Suprapubic skin (tissue), 4 donors: ENCODE results near the gene GNA14. TPM values are rescaled to one million over a fixed set of nuclear protein-coding genes. Genes with fewer than 3 reads are reported as not detected.

Experiments
- DNase-seq, 2 donors: peaks; one replicate each; pipeline ENCODE4 v3.0.0-alpha.2; 2019; ENCODE audit warnings: low spot score in 2 of 2
- H3K27ac ChIP-seq: fragments of 200-600 bp; sonication (generic); one replicate; pipeline ENCODE4 v1.5.1; 2019
- H3K27me3 ChIP-seq: fragments of 200-600 bp; sonication (generic); one replicate; pipeline ENCODE4 v1.5.1; 2019
- H3K36me3 ChIP-seq: fragments of 200-600 bp; sonication (generic); one replicate; pipeline ENCODE4 v1.5.1; 2019
- H3K4me1 ChIP-seq: fragments of 200-600 bp; sonication (generic); one replicate; pipeline ENCODE4 v1.5.1; 2019
- H3K4me3 ChIP-seq: fragments of 200-600 bp; sonication (generic); one replicate; pipeline ENCODE4 v1.5.1; 2019; ENCODE audit warnings: mild to moderate bottlenecking
- H3K9me3 ChIP-seq: fragments of 200-600 bp; sonication (generic); one replicate; pipeline ENCODE4 v1.5.1; 2019
- EP300 ChIP-seq: sonication (generic); formaldehyde crosslinking; IDR thresholded peaks from one replicate; pipeline ENCODE4 v1.6.1; 2017; ENCODE audit warnings: antibody characterized with exemption
- POLR2A ChIP-seq, 2 donors: fragments of 450-650 bp; IDR thresholded peaks; one replicate each; pipeline ENCODE4 v1.6.1; 2017; ENCODE audit warnings: antibody characterized with exemption in 2 of 2, mild to moderate bottlenecking in 2 of 2, moderate library complexity in 2 of 2
- POLR2AphosphoS5 ChIP-seq, 3 donors: sonication (generic); formaldehyde crosslinking; IDR thresholded peaks; one replicate each; pipeline ENCODE4 v1.6.1; 2017; ENCODE audit warnings: antibody characterized with exemption in 3 of 3
- WGBS: methylation state at CpG from one replicate; pipeline ENCODE4 v1.1.5; 2018; 5-methylcytosine and 5-hydroxymethylcytosine counted together
- total RNA-seq, 4 donors: library from RNA; depleted of rRNA; stranded (reverse); fragments of >200 nt; gene quantifications; one replicate each; pipeline ENCODE4 v1.1.0, GENCODE V29; 2016
- TF ChIP-seq, protein P1 (sequence below), 2 donors: fragments of 200-600 bp in 1 of 2; fragments of 450-650 bp in 1 of 2; sonication (generic) in 1 of 2; IDR thresholded peaks; one replicate each; pipeline ENCODE4 v1.5.1; 2016 to 2019; ENCODE audit warnings: antibody characterized with exemption in 2 of 2, mild to moderate bottlenecking in 1 of 2, moderate library complexity in 1 of 2

Gene GNA14
- total RNA-seq, 4 donors from 2014 or later: 0.42 to 4.2 (median 2.0) TPM

DNA sequence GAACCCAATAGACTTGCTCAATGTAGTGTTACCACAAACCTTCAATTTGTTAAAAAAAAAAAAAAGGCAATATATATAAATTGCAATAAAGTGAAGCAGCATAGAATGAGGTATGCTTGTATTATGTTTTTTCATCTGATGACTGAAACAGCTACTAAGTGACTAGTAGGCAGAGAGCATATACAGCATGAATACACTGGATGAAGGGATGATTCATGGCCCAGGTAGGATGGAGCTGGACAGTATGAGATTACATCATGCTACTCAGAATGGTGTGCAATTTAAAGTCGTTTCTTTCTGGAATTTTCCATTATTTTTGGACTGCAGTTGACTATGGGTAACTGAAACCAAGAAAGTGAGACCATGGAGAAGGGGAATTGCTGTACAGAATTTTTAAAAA is 161.2 kb downstream of the GNA14 start:
- Histone ChIP-seq H3K36me3 (no peaks in the 10 kb centered on the region), H3K4me3 (no peak overlapping the region), H3K4me1 (no peaks in the 10 kb centered on the region), H3K9me3 (no peaks in the 10 kb centered on the region), H3K27ac (no peak overlapping the region), H3K27me3 (no peaks in the 10 kb centered on the region)
- 40% methylated on average over 1 of the region's 1 CpG for WGBS
- TF ChIP-seq POLR2A (IDR thresholded peaks at IDR 0.05) (no peak), POLR2AphosphoS5 (IDR thresholded peaks at IDR 0.05) (no peak), EP300 (no peak)
- TF ChIP-seq, protein P1, sequence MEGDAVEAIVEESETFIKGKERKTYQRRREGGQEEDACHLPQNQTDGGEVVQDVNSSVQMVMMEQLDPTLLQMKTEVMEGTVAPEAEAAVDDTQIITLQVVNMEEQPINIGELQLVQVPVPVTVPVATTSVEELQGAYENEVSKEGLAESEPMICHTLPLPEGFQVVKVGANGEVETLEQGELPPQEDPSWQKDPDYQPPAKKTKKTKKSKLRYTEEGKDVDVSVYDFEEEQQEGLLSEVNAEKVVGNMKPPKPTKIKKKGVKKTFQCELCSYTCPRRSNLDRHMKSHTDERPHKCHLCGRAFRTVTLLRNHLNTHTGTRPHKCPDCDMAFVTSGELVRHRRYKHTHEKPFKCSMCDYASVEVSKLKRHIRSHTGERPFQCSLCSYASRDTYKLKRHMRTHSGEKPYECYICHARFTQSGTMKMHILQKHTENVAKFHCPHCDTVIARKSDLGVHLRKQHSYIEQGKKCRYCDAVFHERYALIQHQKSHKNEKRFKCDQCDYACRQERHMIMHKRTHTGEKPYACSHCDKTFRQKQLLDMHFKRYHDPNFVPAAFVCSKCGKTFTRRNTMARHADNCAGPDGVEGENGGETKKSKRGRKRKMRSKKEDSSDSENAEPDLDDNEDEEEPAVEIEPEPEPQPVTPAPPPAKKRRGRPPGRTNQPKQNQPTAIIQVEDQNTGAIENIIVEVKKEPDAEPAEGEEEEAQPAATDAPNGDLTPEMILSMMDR (IDR thresholded peaks at IDR 0.05): no peak
- no peak for DNase-seq

DNA sequence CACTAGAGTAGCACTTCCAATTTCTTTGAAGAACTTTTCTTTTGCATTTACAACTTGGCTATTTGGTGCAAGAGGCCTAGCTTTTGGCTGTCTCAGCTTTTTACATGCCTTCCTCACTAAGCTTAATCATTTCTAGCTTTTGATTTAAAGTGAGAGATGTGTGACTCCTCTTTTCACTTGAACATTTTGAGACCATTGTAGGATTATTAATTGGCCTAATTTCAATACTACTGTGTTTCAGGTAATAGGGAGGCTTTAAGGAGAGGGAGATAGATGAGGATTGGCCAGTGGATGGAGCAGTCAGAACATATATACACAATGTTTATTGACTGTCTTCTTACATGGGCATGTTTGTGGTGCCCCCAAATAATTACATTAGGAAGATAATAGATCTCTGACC is 161.7 kb downstream of the GNA14 start:
- H3K4me1 ChIP-seq: no peaks in the 10 kb centered on the region
- no peak for DNase-seq
- no peak overlapping the region for H3K27ac ChIP-seq
- no peaks in the 10 kb centered on the region for H3K27me3 ChIP-seq
- H3K36me3 ChIP-seq: no peaks in the 10 kb centered on the region
- H3K4me3 ChIP-seq: no peak overlapping the region
- TF ChIP-seq EP300 (no peak), POLR2AphosphoS5 (IDR thresholded peaks at IDR 0.05) (no peak), POLR2A (IDR thresholded peaks at IDR 0.05) (no peak)
- TF ChIP-seq, protein P1 (IDR thresholded peaks at IDR 0.05): no peak
- H3K9me3 ChIP-seq: no peaks in the 10 kb centered on the region

DNA sequence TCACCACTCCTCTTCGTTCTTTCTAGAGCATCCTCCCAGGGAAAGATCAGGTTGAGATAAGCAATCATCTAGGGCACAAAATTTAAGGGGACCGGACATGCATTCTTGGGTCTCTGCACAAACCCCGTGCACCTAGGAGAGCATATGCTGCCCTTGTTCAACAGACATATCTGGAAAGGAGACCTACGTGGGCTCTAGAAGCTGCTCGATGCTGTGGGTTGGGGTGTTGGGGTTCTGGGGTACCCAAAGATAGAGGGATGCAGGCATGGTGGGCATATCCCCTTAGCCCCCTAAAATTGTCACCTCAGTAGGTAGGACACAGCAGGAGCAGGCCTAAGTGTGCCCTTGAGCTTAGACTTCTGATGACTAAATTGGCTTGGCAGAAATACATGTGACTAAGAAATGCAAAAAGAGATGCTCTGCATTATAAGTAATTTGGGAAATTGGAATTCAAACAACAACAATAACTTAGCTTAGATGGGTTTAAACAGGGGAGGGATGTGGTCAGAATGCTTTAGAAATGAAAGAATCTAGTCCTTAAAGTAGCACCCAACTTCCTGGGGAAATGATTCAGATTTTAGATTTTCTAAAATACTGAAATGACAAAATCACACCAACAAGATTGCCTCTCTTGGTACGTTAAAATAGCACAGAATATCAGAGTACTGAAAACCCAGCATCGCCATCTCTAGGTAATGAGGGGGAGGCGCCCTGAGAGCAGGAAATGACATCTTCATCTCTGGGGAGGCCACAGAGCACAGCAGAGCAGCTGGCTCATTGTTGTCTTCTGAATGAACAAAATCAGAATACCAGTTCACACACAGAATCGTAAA is 172.3 kb downstream of the GNA14 start:
- DNase-seq: no peak
- TF ChIP-seq POLR2AphosphoS5 (IDR thresholded peaks at IDR 0.05) (no peak), POLR2A (IDR thresholded peaks at IDR 0.05) (no peak), EP300 (no peak)
- TF ChIP-seq, protein P1 (IDR thresholded peaks at IDR 0.05): no peak

DNA sequence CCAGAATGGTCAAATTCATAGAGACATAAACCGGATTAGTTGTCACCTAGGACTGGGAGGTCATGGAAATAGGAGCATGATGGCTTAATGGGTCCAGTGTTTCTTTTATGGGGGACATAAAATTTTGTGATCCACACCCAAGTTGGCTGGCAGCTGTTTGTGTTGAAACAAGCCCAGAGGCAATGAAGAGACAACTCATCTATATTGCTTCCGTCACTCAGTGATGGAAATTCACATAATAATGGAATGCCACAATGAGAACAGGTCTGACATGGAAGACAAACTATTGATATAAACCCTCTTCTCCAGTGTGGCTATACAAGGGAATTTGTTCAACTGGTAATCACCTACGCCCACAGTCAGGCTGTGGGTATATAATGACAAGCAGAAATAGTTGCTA is 173.2 kb downstream of the GNA14 start:
- no peak overlapping the region for H3K4me3 ChIP-seq
- TF ChIP-seq EP300: no peak
- TF ChIP-seq, protein P1 (IDR thresholded peaks at IDR 0.05): no peak
- TF ChIP-seq POLR2A (IDR thresholded peaks at IDR 0.05): no peak
- no peak for TF ChIP-seq POLR2AphosphoS5 (IDR thresholded peaks at IDR 0.05)

More for the DNA sequence above, 172.3 kb downstream of the GNA14 start:
- Histone ChIP-seq H3K4me3 (no peak overlapping the region), H3K27ac (no peak overlapping the region), H3K27me3 (no peaks in the 10 kb centered on the region), H3K4me1 (no peaks in the 10 kb centered on the region), H3K9me3 (peaks cover 4% of the 10 kb centered on the region), H3K36me3 (no peaks in the 10 kb centered on the region)
- WGBS: 80% methylated on average over 9 of the region's 9 CpGs

DNA sequence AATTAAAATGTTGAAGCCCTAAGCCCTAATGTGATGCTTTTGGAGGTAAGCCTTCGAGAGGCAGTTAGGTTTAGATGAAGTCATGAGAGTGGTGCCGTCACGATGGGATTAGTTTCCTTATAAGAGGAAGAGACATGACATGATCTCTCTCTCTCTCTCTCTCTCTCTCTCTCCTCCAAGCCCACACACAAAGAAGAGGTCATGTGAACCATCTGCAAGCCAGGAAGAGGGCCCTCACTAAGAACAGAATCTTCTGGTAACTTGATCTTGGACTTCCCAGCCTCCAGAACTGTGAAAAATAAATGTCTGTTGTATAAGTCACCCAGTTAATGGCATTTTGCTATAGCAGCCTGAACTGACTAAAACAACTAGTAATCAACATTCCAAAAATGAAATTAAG is 175.5 kb downstream of the GNA14 start:
- WGBS: 83% methylated on average over 3 of the region's 3 CpGs
- no peak for DNase-seq

More for the DNA sequence above, 173.2 kb downstream of the GNA14 start:
- DNase-seq: no peak
- H3K27me3 ChIP-seq: no peaks in the 10 kb centered on the region
- no peaks in the 10 kb centered on the region for H3K36me3 ChIP-seq
- H3K27ac ChIP-seq: no peak overlapping the region
- no peaks in the 10 kb centered on the region for H3K4me1 ChIP-seq
- peaks cover 4% of the 10 kb centered on the region for H3K9me3 ChIP-seq
- 80% methylated on average over 3 of the region's 3 CpGs for WGBS

More for the DNA sequence above, 175.5 kb downstream of the GNA14 start:
- Histone ChIP-seq H3K27me3 (no peaks in the 10 kb centered on the region), H3K9me3 (peaks cover 4% of the 10 kb centered on the region), H3K36me3 (no peaks in the 10 kb centered on the region), H3K4me1 (no peaks in the 10 kb centered on the region), H3K27ac (no peak overlapping the region), H3K4me3 (no peak overlapping the region)
- TF ChIP-seq POLR2A (IDR thresholded peaks at IDR 0.05) (no peak), POLR2AphosphoS5 (IDR thresholded peaks at IDR 0.05) (no peak), EP300 (no peak)
- TF ChIP-seq, protein P1 (IDR thresholded peaks at IDR 0.05): no peak
